ENCODE measurements around the gene COX6B1.

- TF ChIP-seq CTCF (IDR thresholded peaks at IDR 0.05) (no peak), POLR2A (IDR thresholded peaks at IDR 0.05) (no peak)
These were observed 29.3 kb upstream of the COX6B1 start for GRCh38 chr19:35618857-35619256.
